Fibroblast of gingiva (primary cell): ENCODE results near the gene PRKCA.
"Not testable (repeated sequence)": the region's sequence is repeated elsewhere in the genome, so short reads cannot be mapped to it uniquely, and the experiment has no call there.

Experiments
- DNase-seq: peaks from one replicate; pipeline ENCODE4 v3.0.0-alpha.2; 2011; ENCODE audit warnings: low read depth

The PRKCA gene

GRCh38 chr17:66715745-66716156 lies 413.3 kb downstream of the PRKCA start:
- DNase-seq, result peak; percentile 55

GRCh38 chr17:66716236-66717026 lies 414.0 kb downstream of the PRKCA start:
- no peak for DNase-seq

- DNase-seq, result no peak
Measured at GRCh38 chr17:66717641-66718058, 415.2 kb downstream of the PRKCA start.

GRCh38 chr17:66720027-66720426 lies 417.6 kb downstream of the PRKCA start:
- no peak for DNase-seq

- DNase-seq, result no peak
Measured at GRCh38 chr17:66720567-66720966, 418.2 kb downstream of the PRKCA start.

GRCh38 chr17:66722341-66722740 lies 419.9 kb downstream of the PRKCA start:
- DNase-seq, result no peak

- DNase-seq, result peak; percentile 82
Measured at GRCh38 chr17:66724581-66725341, 422.3 kb downstream of the PRKCA start.

GRCh38 chr17:66725438-66725837 lies 423.0 kb downstream of the PRKCA start:
- DNase-seq, result not testable (repeated sequence)

GRCh38 chr17:66725956-66726355 lies 423.5 kb downstream of the PRKCA start:
- DNase-seq, result no peak

GRCh38 chr17:66726371-66726770 lies 424.0 kb downstream of the PRKCA start:
- no peak for DNase-seq

- no peak for DNase-seq
Measured at GRCh38 chr17:66726846-66727245, 424.4 kb downstream of the PRKCA start.

- DNase-seq, result peak; percentile 27
Measured at GRCh38 chr17:66727634-66728570, 425.5 kb downstream of the PRKCA start.

GRCh38 chr17:66730461-66730923 lies 428.1 kb downstream of the PRKCA start:
- no peak for DNase-seq

- DNase-seq, result no peak
Measured at GRCh38 chr17:66733759-66734158, 431.3 kb downstream of the PRKCA start.

- no peak for DNase-seq
Measured at GRCh38 chr17:66734186-66734943, 432.0 kb downstream of the PRKCA start.

- peak; percentile 45 for DNase-seq
Measured at GRCh38 chr17:66737524-66737923, 435.1 kb downstream of the PRKCA start.

GRCh38 chr17:66738301-66738700 lies 435.9 kb downstream of the PRKCA start:
- DNase-seq, result no peak

GRCh38 chr17:66739553-66739952 lies 437.1 kb downstream of the PRKCA start:
- no peak for DNase-seq

GRCh38 chr17:66740226-66740625 lies 437.8 kb downstream of the PRKCA start:
- DNase-seq, result no peak

GRCh38 chr17:66743511-66743910 lies 441.1 kb downstream of the PRKCA start:
- DNase-seq, result no peak

- DNase-seq, result no peak
Measured at GRCh38 chr17:66746736-66747135, 444.3 kb downstream of the PRKCA start.
